ENCODE data around the gene AS3MT.
A peak's percentile ranks its signal among the peaks of the same experiment; 100 is the strongest.

DNA sequence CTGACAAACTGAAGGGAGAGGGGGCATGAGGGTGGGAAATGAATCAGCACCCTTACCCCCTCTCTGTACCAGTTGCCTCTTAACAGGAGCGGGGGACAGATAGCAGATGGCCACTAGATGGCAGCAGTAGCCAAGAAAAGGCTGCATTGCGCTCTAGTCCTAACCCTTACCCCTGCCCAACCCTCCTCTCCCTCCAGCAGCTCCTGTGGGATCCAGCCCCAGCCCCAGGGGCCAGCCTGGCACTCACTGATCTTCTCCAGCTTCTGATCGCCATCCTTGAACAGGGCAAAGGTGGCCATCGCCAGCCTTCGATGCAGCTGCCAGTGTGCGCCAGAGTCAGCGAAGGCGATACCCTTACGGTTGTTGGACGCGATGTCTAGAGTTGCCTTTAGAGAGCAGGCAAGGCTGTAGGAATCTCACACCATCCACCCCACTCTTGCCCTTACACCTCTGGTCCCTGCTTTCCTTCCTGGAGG, 34.2 kb upstream of the AS3MT start:
- TF ChIP-seq, protein P1, sequence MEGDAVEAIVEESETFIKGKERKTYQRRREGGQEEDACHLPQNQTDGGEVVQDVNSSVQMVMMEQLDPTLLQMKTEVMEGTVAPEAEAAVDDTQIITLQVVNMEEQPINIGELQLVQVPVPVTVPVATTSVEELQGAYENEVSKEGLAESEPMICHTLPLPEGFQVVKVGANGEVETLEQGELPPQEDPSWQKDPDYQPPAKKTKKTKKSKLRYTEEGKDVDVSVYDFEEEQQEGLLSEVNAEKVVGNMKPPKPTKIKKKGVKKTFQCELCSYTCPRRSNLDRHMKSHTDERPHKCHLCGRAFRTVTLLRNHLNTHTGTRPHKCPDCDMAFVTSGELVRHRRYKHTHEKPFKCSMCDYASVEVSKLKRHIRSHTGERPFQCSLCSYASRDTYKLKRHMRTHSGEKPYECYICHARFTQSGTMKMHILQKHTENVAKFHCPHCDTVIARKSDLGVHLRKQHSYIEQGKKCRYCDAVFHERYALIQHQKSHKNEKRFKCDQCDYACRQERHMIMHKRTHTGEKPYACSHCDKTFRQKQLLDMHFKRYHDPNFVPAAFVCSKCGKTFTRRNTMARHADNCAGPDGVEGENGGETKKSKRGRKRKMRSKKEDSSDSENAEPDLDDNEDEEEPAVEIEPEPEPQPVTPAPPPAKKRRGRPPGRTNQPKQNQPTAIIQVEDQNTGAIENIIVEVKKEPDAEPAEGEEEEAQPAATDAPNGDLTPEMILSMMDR (IDR thresholded peaks at IDR 0.05; ENCODE audit: borderline replicate concordance, extremely low read depth, low read length, poor library complexity, severe bottlenecking): peak; percentile 97
- TF ChIP-seq EZH2 (IDR thresholded peaks at IDR 0.05; ENCODE audit: borderline replicate concordance, low read depth, low read length, severe bottlenecking): no peak
